Heart left ventricle (tissue), 13 donors: ENCODE data around the gene PLPPR5.

Experiments used
- CTCF ChIP-seq, 12 donors: fragments of 200-600 bp; sonication (generic) in 4 of 12; IDR thresholded peaks; one replicate each; pipeline versions ENCODE4 v1.5.0 to v1.8.0; 2018 to 2022; ENCODE audit warnings: antibody characterized with exemption in 12 of 12, mild to moderate bottlenecking in 5 of 12
- POLR2A ChIP-seq, 2 donors: fragments of 450-650 bp; IDR thresholded peaks; one replicate each; pipeline ENCODE4 v1.6.1; 2017; ENCODE audit warnings: antibody characterized with exemption in 2 of 2, mild to moderate bottlenecking in 2 of 2, moderate library complexity in 2 of 2
- donor health status: ischemic (EF 13 %, LVEDD 7.1; RV severe dilation, severe dysfunction).
- donor health status: DM: no; HTN: yes; CAD: no.
- donor health status: DM: no; HTN: no; CAD: no.
- donor health status: ischemic (EF 25% LVEDD 6.9; RV normal size, moderate dysfunction).
- donor health status: ischemic (EF 25% LVEDD 5.7; RV mildly dilated, moderate dysfunction).
- donor health status: ischemic (EF 35%, LVEDD 5.7; RV mildly dilated, moderate dysfunction).
- donor health status: nonischemic (EF 11% LVEDD 7.7; RV severe dilation, severe dysfunction).
- donor health status: DM: yes; HTN: yes; CAD: no.
- donor health status: PGD.
- donor health status: ischemic (EF 29% LVEDD 5.4; RV normal size, mild dysfunction).
- donor health status: nonischemic (EF 23%, LVEDD 6.1; RV moderate dilation, normal function).

- TF ChIP-seq CTCF (IDR thresholded peaks at IDR 0.05) (no peak), POLR2A (IDR thresholded peaks at IDR 0.05) (no peak)
Measured at GRCh38 chr1:98921817-98922216, 82.8 kb downstream of the PLPPR5 start.
